Activated CD8-positive, alpha-beta memory T cell treated with anti-CD3 and anti-CD28 coated beads, Interleukin-2, amount 50 U/mL, for 1 hour (primary cell): ENCODE measurements around the gene MAPK8IP1.
A peak's percentile ranks its signal among the peaks of the same experiment; 100 is the strongest.
"Not testable (repeated sequence)": the region's sequence is repeated elsewhere in the genome, so short reads cannot be mapped to it uniquely, and the experiment has no call there.

ENCODE experiments used
- DNase-seq: peaks from one replicate; pipeline ENCODE4 v3.0.0-alpha.2; 2020; ENCODE audit errors: extremely low read depth

The MAPK8IP1 gene

DNA sequence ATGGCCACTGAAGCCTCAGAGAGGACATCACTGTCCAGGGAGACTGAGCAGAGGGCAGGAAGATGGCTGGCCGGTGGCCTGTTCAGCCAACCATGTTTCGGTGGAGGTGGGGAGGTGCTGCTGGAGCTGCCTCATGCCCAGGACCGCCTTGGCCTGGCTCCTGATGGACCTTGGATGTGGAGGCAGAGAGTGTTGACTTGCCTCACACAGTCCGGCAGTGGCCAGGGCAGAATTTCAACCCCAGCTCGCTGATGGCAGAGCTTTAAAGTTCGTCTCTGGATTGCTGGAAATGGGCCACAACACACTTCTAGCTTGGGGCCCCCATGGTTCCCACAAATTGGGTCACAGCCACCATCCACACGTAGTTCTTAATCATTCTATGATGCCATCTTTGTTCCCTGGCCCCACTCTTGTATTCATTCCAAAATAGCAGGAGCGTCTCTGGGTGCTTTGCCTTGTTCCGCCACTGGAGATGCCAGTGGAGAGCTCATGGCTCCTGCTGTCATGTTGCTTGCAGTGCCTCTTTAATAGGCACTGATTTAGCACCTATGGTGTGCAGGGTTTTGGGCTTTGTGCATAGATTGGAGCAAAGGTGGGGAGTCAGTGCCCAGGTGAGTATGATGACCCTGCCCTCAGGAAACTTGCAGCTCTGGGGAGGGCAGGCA, 5.6 kb downstream of the MAPK8IP1 start:
- no peak for DNase-seq

DNA sequence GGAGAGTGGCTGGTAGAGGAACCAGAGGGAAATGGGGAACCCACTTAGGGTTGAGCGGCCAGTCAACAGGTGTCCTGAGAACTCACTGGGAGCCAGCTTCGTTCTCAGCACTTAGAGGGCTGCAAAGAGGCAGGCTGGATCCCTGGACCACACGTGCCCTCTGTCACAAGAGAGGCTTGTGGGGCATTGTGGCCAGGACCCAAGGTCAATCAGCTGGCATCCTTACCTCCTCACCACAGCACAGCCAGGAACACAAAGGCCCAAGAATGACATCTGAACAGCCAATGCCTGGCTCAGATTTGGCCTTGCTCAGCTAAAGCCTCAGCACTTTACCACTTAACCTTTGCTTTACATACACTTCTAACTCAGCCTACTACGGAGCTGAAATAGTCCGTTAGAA, 7.4 kb downstream of the MAPK8IP1 start:
- no peak for DNase-seq

DNA sequence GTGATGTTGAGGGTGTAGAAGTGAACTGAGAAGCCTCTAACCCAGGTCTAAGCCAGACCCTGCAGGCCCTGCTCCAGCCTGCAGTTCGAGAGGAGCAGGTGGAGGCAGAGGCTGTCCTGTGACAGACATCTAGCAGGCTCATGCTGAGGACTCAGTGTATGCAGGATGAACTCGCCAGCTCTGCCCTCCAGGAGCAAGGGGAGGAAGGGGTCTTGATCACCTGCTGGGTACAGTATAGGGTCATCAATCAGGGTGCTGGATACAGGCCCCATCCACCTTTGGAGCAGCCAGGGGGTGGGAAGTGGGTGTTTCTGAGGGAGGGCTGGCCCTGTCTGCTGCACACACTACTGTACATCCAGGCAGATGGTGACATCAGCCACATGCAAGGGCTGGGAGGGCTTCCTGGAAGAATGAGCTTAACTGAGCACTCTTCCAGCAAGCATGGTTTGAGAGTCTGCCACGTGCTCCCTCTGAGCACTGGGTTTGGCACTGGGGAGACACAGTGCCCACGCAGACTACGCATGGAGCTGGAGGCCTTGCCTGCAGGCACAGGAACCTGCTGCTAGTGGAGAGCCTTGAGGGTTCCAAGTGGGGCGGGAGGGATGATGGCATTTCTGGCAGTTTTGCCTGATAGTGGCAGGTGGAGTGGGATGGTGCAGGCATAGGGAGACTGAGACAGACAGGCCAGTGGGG, 9.2 kb downstream of the MAPK8IP1 start:
- no peak for DNase-seq

DNA sequence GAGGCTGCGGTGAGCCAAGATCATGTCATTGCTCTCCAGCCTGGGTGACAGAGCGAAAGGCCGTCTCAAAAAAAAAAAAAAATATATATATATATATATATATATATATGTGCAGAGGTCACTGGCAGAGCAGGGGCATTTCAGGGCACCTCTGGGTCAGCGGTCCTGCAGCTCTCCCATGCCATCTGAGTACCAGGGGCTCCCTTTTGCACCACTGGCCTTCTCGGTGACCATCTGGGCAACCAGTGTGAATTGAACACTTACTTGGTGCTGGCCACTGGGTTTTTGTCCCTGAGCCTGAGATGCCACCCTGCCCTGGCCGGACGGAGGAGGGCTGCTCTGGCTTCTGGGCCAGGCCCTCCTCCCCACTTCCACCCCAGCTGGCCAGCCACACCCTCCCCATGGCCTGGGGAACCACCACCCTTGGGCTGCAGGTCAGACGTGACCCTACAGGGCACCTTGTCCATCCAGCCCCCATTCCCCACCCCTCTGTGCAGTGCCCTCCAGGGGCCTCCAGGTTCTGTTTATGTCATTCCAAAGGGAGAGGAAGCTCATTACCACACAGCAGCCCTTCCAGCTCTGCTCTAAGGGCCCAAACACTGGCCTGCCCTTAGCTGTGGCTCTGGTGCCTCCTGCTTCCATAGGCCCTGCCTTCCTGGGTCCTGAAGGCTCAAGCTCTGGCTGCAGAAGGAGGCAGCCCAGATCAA, 10.3 kb downstream of the MAPK8IP1 start:
- no peak for DNase-seq

DNA sequence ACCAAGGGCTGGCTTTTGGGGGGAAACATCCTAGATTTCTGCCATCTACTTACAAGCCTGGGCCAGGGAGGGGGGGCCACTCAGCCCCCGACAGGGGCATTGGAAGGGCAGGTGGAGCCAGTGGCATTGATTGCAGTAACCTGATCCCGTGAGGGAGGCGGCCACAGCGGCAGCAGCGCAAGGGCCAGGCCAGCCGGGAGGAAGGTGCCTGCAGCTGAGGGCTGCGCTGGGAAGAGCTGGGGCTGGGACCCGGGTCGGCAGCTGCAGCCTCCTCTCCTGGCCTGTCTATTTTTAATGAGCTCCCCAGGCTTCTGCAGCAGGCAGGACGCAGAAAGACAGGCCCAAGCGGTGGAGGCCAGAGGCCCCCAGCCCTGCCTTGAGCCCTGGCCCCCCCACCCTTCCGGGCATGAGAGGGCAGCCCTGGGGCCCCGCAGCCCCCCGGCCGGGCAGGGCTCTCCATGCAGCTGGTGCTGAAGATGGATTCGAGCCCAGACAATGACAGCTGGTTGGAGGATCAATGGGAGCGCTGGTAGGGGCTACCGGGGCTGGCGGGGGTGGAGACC, 11.1 kb downstream of the MAPK8IP1 start:
- DNase-seq, result no peak

DNA sequence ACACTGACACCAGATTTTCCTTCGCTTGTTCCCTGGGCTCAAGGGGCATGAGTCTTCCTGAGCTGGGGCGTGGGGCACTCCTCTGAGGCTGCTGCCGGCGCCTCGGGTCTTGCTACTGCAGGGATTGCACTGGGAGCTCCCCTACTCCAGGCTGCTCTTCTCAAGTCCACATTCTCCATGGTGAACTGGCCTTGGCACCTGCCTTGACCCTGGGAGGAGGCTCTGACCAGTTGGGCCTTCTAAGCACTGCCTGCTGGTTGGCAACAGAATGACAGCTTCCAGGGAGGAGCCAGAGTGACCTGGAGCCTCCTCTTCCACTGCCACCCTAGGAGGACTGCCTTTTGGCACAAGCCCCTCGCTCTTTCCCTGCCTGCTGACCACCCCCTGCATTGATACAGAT, 12.1 kb downstream of the MAPK8IP1 start:
- no peak for DNase-seq

DNA sequence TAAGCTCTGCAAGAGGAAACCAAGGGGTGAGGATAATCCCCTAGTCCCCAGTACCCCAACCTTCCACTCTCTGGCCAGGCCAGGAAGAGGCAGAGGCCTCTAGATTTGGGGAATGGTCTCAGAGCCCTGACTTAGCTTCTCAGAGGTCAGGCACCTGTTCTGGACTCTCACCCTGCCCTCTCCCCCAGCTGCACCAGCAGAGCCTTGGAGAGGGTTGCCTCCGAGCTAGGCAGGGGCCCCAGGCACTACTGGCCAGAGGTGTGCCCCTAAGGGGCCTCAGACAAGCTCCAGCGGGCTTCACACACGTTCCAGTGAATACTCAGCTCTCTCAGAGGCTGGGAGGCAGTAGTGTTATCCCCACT, 13.6 kb downstream of the MAPK8IP1 start:
- DNase-seq, result no peak

DNA sequence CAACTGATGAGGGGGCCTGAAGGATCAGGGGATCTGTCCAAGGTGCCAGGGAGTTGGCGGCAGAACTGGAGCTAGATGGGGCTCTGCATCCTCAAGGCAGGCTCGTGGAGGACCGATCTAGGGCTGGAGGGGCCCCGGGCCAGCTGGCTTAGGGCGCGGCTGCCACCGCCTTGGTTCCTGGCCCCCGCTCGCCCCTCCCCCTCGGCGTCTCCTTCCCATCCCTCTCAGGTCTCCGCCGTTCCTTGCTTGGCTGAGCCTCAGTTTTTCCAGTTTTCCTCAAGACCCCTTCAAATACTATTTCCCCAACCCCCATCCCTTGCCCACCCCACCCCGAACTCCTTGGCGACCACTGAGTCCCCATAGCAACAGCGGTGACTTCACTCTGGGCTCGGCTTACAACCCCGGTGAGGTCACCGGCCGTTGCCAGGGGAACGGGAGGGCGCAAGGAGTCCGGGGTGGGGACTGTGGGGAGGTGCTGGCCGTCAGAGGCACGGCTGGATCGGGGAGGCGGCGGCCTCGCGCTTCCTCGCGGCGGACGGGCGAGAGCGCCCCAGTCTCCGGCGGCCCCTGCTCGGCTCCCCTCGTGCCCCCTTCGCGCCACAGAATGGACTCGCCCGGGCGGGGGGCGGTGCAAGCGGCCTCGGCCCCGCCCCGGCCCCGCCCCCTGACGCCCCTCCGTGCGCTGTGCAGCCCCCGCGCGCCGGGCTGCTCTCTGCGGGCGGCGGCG, 14.2 kb downstream of the MAPK8IP1 start:
- peak; percentile 36 for DNase-seq

DNA sequence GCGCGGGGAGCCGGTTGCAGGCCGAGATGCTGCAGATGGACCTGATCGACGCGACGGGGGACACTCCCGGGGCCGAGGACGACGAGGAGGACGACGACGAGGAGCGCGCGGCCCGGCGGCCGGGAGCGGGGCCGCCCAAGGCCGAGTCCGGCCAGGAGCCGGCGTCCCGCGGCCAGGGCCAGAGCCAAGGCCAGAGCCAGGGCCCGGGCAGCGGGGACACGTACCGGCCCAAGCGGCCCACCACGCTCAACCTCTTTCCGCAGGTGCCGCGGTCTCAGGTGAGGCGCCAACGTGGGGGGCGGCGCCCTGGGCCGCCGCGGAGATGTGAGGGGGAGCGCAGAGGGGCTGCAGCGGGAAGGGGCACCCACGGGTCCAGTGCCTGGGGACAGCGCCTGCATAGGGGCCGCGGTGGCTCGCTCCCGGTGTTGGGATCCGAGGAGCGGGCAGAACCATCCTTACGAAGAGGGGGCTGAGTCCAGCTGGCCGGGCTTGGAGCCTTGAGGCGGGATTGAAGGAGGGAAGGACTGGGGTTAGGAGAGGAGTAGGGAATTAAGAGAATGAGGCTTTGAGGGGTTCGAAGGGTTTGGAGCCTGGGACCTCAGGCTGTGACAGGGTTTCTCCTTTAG, 14.8 kb downstream of the MAPK8IP1 start:
- DNase-seq, result not testable (repeated sequence)

DNA sequence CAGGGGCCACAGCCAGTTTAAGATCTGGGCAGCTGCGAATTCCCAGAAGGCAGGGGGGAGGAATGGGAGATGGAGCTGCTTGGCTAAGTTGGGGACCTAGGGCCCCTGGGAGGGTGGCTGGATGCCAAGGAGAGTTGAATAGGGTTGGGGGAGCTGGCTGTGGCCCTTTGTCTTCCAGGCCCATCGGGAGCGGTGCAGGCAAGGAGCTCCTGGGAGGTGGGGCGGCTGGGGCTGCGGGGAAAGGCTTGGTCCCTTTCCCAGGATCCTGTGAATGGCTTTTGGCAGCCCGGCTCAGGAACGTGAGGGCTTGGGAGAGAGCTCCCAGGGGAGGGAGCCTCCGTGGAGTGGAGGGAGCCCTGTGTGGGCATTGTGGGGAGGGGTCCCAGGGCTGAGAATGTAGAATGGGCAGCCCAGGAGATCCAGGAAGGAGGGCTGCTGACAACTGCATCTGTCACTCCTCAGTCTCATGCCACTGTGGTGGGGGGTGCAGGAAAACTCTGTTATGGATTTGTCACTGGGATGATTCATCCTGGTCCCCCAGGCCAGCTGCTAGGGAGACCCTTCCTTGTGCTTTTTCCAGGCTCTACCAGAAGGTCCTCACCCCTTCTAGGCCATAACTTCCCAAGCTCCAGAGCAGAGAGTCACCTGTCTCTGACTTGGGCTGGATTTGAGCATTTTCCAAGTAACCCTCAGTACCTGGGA, 15.6 kb downstream of the MAPK8IP1 start:
- no peak for DNase-seq

DNA sequence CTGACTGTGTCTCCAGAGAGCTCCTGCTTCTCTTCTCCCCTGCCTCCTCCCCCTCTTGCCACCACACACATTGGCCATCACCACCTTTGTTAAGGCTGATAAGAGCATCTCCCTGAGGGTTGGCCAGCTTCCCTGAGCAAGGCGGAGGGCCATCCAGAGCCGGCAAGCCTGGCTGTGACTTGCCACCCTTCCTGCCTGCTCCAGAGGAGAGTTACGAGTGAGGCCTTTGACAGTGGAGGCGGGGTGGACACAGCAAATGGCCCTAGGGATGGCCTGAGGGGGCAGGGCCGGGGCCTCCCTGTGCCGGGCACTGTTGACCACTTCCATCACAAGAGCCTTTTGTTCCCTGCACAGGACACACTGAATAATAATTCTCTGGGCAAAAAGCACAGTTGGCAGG, 16.2 kb downstream of the MAPK8IP1 start:
- DNase-seq, result no peak

DNA sequence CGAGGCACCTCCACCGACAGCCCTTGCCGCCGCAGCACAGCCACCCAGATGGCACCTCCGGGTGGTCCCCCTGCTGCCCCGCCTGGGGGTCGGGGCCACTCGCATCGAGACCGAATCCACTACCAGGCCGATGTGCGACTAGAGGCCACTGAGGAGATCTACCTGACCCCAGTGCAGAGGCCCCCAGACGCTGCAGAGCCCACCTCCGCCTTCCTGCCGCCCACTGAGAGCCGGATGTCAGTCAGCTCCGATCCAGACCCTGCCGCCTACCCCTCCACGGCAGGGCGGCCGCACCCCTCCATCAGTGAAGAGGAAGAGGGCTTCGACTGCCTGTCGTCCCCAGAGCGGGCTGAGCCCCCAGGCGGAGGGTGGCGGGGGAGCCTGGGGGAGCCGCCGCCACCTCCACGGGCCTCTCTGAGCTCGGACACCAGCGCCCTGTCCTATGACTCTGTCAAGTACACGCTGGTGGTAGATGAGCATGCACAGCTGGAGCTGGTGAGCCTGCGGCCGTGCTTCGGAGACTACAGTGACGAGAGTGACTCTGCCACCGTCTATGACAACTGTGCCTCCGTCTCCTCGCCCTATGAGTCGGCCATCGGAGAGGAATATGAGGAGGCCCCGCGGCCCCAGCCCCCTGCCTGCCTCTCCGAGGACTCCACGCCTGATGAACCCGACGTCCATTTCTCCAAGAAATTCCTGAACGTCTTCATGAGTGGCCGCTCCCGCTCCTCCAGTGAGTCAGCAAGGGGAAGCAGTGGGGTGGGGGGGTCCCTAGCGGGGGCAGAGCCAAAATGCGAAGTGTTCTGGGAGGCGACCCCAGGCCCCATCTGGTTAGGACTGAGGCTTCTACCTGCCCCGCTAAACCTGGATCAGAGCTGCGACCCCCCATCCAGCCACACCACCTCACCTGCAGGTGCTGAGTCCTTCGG, 17.3 kb downstream of the MAPK8IP1 start:
- no peak for DNase-seq

DNA sequence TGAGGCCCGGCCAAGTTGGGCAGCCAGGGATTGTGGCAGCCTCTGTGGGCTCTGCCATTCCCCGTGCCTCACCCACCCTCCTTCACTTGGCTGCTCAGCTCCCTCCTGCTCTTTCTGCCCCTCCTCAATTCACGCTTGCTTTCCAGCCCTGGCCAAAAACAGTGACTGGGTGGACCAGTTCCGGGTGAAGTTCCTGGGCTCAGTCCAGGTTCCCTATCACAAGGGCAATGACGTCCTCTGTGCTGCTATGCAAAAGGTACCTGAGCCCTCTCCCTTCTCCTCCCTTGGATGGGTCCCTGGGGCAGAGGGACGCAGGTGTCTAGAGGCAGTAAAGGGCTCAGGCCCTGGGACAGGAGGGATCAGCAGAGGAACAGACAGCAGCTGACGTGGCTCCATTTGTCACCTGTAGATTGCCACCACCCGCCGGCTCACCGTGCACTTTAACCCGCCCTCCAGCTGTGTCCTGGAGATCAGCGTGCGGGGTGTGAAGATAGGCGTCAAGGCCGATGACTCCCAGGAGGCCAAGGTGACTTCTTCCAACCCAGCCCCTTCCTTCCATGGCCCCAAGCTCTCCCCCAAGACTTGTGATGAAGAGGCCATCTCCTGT, 19.0 kb downstream of the MAPK8IP1 start:
- DNase-seq, result no peak

DNA sequence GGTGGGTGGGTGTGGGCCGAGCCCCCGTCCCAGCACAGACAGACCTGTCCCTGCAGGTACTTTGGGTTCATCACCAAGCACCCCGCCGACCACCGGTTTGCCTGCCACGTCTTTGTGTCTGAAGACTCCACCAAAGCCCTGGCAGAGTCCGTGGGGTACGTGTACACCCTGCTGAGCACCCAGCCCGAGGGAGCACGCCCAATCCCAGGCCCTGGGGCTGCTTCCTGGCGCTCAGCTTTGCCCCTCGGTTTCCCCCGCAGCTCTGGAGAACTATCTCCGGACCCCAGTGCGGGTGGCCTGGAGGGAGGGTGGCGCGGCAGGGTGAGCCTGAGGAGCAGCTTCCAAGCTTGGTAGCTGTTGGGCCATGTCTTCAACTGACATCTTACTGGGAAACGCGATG, 19.6 kb downstream of the MAPK8IP1 start:
- no peak for DNase-seq

DNA sequence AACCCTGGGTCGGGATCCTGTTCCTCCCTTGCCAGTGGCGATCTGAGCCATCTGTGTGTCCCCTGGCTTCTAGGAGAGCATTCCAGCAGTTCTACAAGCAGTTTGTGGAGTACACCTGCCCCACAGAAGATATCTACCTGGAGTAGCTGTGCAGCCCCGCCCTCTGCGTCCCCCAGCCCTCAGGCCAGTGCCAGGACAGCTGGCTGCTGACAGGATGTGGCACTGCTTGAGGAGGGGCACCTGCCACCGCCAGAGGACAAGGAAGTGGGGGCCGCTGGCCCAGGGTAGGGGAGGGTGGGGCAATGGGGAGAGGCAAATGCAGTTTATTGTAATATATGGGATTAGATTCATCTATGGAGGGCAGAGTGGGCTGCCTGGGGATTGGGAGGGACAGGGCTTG, 20.1 kb downstream of the MAPK8IP1 start:
- not testable (repeated sequence) for DNase-seq

DNA sequence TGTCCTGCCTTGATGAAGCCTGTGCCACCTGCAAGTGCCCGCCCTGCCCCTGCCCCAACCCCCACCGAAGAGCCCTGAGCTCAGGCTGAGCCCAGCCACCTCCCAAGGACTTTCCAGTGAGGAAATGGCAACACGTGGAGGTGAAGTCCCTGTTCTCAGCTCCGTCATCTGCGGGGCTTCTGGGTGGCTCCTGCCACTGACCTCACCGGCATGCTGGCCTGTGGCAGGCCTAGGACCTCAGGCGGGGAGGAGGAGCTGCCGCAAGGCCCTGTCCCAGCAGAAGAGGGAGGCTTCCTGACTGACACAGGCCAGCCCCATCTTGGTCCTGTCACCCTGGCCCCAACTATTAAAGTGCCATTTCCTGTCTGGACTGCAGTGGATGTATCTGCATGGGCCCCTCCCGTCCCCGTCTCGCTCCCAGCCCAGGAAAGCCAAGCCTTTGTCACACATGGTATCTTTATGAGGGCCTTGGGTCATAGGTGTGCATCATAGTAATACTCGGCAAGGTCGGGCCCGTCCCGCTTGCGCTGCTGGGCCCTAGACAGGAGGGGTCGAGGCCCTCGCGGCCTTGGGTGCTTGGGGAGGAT, 20.7 kb downstream of the MAPK8IP1 start:
- DNase-seq, result no peak

DNA sequence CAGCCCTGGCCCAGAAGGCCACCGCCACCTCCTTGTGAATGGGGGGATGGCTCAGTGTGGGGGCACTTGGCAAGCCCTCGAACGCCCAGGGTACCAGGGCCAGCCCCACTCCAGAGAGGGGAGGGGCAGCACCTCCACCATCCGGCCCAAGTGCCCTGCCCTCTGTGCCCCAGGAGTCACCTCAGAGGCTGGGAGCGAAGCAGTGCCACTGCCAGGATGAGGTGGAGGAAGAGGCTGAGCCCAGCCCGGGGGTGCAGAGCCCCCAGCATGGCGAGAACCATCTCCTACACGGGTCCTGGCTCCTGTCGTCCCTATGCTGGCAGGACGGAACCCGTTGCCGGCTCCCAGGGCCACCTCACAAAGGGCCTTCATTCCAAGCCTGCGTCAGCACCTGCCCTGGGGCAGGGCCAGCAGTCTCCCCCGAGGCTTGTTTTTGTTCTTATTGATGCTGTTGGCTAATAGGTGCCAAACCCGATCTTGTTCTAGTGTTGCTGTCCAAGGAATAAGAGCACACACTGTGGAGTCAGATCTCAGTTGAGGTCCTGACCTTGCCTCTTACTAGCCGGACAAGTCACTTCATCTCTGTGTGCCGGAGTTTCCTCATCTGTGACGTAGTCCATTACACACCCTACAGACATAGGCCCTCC, 21.6 kb downstream of the MAPK8IP1 start, which contains the start of gene FREY1:
TSS of gene FREY1 (minus strand) at position 307 of the 647 bp plus-strand sequence. CDS start at position 281, 26 bp downstream.
- DNase-seq, result no peak

DNA sequence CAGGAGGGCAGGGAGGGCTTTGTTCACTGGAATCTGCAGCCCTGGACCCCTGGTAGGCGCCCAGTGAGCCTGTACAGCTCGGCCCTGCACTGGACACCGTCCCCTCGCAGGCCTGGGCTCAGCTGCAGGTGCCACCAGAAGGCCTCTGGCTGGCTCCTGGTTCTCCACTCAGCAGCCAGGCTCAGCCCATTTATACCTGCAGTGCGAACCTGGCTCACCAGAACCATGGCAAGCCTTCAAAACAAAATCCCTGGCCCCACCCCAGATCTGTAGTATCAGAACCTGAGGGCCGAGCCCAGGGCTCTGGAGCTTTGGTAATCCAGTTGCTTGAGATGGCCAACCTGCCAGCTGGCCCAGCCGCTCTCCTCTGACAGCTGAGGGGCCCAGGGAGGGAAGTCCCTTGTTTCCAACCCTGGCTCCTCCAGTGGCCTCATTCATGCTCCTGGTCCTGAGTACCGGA, 22.5 kb downstream of the MAPK8IP1 start:
- no peak for DNase-seq
